ENCODE data around the gene LRP5.

DNA sequence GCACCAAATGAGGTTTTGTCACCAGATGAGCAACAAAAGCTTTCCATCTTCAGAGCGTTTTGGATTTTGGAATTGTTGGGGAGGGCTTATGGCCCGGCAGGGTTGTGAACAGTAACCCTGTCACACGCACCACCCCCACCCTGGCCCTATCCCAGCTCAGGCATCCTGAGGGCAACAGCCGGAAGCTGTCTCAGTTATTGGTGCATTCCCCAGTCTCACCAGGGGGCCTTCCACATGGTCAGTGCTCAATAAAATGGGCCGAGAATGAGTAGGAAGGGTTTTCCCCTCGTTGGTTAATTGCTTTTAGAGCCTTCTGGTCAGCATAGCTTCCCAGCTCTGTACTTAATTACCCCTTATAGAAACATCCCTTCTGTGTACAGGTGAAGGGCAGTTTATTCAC, 46.0 kb downstream of the LRP5 start:
- TF ChIP-seq, protein P1, sequence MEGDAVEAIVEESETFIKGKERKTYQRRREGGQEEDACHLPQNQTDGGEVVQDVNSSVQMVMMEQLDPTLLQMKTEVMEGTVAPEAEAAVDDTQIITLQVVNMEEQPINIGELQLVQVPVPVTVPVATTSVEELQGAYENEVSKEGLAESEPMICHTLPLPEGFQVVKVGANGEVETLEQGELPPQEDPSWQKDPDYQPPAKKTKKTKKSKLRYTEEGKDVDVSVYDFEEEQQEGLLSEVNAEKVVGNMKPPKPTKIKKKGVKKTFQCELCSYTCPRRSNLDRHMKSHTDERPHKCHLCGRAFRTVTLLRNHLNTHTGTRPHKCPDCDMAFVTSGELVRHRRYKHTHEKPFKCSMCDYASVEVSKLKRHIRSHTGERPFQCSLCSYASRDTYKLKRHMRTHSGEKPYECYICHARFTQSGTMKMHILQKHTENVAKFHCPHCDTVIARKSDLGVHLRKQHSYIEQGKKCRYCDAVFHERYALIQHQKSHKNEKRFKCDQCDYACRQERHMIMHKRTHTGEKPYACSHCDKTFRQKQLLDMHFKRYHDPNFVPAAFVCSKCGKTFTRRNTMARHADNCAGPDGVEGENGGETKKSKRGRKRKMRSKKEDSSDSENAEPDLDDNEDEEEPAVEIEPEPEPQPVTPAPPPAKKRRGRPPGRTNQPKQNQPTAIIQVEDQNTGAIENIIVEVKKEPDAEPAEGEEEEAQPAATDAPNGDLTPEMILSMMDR (IDR thresholded peaks at IDR 0.05) = no peak
- no peak for TF ChIP-seq POLR2A (IDR thresholded peaks at IDR 0.05)
- TF ChIP-seq EP300 (IDR thresholded peaks at IDR 0.05) = no peak

All from ovary (tissue), 3 donors.